ENCODE data around the gene CELSR2.
"Not testable (repeated sequence)": the region's sequence is repeated elsewhere in the genome, so short reads cannot be mapped to it uniquely, and the experiment has no call there.

The CELSR2 gene

DNA sequence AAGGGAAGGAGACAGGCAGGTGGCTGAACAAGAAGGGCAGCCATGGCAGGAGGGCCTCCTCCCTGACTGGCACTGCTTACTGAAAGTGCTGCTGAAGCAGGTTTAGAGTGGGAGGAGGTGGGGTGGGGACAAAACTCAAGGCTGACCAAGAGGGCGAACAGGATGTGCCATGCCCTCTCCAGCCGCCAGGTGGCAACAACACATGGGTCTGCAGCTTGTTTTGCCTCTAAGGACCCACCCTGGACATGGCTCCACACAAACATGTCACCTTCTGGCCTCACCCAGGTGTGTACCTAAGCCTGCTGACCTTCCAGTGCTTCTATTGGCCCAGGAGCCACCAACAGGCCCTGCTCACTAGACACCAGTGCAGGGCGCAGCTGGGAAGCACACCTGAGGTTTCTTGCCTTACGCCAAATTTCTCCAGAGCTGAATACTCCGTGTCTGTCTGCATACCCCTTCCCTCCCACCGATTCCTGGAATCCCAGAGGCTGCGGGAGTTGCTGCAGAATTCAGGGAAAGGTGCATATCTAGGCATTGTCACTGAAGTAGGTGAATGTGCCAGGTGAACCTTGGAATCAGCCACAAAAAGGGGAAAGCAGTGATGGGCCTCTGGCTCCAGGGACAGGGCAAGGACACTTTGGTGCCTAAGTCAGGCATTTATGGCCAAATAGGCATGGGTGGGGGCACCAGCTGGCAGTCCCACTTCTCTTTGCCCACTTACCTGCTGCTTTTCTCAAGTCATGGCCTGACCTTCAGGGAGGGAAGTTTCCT lies 28.3 kb downstream of the CELSR2 start:
- DNase-seq (ENCODE audit: low read depth in 2 of 2) = peak; percentile 22 to 42

- DNase-seq (ENCODE audit: low read depth in 2 of 2) = no peak
These were observed 30.4 kb downstream of the CELSR2 start for GRCh38 chr1:109279615-109280278.

DNA sequence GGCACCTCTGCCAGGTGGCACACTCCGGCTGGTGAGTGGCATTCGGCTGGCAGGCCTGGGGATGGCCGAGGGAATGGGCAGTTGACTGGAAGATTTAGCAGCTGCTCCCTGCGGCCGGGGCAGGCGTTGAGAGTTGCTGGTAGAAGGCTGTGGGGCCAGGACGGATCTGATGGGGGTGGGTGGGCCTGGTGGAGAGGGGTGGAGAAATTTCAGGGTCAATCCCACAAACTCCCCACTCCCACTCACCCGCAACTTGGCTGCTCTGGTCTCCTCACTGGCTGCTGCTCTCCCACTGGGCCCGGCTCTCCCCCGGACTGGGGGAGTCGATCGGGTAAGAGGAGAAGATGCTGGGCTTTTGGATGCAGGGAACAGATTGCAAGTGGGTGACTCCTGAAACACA lies 31.5 kb downstream of the CELSR2 start:
- no peak for DNase-seq (ENCODE audit: low read depth in 2 of 2)

DNA sequence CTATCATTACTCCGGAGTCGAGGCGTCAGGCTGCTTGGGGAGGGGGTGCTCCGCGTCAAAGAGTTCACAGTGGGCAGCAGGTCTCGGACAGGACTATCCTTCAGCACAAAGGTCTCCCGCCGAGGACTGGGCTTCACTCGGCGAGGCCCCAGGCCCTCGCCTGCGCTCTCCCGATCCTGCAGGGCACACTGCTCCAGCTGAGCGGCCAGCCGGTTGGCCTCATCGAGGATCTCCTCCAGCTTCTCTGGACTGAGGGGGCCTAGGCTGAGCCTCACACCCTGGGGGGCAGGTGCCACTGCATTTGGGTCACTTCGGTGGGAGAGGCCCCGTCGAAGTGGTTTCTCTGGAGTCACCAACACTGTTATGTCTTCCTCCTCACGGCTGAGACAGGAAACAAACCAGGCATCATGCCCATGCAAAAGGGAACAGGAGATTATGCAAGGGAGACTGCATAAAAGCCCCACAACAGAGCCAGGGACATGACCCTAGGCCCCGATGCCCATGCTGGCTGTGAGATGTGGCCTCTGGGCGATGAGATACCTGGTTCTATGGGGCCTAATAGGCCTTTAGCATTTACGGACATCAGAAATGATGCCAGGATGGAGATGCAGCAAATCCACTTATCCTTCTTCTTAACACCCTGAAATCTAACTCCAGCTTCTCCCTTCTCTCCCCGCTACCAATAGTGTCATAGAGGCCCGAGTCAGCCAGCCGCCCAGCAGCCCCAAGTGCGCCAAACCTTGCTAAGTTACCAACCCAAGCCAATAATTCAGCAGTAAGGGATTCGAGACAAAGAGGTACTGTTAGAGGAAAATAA lies 32.5 kb downstream of the CELSR2 start:
- DNase-seq (ENCODE audit: low read depth in 2 of 2) = no peak

DNA sequence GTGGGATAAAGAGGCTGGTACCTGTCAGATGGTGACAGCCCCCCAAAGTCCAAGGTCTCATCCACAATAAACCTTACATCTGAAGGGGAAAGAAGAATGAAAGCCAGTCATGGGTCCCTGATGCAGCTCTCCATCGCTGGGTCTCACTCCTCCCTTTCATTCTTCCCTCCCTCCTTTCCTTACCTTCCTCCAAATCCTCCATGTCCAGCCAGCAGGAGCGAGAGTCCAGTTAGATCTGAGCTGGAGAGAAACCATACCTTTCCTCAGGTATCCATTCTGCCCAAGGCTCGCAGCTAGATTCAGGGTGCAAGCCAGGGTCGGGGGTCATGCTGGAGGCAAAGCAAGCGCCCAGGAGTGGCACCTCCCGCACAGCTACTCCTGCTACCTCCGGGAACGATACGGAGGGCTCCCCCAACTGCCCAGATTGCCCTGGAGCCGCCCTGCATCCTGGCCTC lies 33.2 kb downstream of the CELSR2 start:
- no peak for DNase-seq (ENCODE audit: low read depth in 2 of 2)

GRCh38 chr1:109282952-109283747 lies 33.8 kb downstream of the CELSR2 start, which contains the start of gene PSRC1:
Gene PSRC1 (minus strand): TSS chr1:109283145.
- DNase-seq (ENCODE audit: low read depth in 2 of 2) = peak; percentile 73 to 79

DNA sequence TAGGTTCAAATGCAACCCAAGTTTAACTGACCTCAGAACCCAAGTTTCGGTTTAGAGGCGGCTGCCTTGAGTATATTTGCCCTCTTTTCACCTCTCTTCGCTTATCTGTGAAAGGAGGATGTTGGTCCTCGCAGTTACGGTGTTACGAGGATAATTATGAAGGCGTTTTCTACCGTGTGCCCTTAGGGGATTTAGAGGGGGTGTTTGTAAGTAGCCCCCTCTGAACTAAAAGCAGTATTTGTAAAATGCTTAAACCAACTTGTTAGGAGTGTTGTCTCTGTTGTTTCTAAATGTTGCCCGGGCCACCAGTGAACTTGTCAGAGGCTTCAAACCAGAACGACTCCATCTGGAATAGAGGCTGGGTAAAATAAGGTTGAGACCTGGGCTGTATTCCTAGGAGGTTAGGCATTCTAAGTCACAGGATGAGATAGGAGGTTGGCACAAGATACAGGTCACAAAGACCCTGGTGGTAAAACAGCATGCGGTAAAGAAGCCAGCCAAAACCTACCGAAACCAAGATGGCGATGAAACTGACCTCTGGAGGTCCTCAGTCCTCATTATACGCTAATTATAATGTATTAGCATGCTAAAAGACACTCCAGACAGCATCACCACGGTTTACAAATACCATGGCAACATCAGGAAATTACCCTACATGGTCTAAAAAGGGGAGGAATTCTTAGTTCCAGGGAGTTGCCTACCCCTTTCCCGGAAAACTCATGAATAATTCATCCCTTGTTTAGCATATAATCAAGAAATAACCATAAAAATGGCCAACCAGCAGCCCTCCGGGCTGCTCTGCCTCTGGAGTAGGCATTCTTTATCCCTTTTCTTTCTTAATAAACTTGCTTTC lies 34.6 kb downstream of the CELSR2 start:
- DNase-seq (ENCODE audit: low read depth in 2 of 2) = no peak

DNA sequence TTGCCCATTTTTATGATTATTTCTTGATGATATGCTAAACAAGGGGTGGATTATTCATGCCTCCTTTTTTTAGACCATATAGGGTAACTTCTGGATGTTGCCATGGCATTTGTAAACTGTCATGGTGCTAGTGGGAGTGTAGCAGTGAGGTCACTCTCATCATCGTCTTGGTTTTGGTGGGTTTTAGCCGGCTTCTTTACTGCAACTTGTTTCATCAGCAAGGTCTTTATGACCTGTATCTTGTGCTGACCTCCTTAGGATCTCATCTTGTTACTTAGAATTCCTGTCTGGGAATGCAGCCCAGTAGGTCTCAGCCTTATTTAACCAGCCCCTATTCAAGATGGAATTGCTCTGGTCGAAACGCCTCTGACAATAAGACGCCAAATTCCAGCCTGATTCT lies 37.4 kb downstream of the CELSR2 start:
- not testable (repeated sequence) for DNase-seq (ENCODE audit: low read depth in 2 of 2)

- DNase-seq (ENCODE audit: low read depth in 2 of 2) = no peak
These were observed 40.8 kb downstream of the CELSR2 start for GRCh38 chr1:109290137-109290536.

DNA sequence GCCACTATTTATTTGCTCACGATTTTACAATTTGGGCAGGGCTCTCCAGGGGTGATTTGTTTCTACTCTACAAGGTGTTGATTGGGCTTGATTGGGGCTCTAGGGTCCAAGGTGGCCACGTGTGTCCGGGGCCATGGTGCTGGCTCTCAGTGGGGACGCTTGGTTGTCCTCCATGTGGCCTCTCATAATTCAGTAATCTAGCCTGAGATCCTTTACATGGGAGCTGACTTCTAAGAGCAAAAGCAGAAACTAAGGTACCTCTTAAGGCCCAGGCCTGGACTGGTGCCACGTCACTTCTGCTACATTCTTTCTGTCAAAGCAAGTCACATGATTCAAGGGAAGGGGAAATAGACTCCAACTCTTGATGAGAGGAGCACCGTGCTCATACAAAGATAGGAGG lies 41.7 kb downstream of the CELSR2 start:
- no peak for DNase-seq (ENCODE audit: low read depth in 2 of 2)

GRCh38 chr1:109292364-109292763 lies 43.0 kb downstream of the CELSR2 start:
- no peak for DNase-seq (ENCODE audit: low read depth in 2 of 2)

DNA sequence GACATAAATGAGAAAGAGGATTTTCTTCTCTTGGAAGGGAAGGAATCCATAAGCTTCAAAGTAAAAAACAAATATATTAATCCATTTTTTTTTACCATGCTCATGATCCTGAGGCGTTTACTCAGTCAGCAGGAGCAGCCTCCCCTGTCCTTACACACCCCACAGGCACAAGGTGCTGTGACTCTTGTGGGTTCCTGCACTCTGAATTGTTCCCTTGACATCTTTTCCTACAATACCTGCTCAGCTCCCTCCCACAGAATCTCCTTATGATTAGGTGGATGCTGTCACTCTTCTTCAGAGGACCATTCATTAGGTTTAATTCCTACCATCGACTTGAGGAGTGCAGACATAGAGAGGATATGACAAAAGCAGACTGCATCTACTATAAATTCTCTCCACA lies 43.7 kb downstream of the CELSR2 start:
- no peak for DNase-seq (ENCODE audit: low read depth in 2 of 2)

GRCh38 chr1:109294481-109294880 lies 45.1 kb downstream of the CELSR2 start:
- DNase-seq (ENCODE audit: low read depth in 2 of 2) = no peak

- no peak for DNase-seq (ENCODE audit: low read depth in 2 of 2)
These were observed 46.5 kb downstream of the CELSR2 start for GRCh38 chr1:109295712-109296415.

GRCh38 chr1:109296782-109297181 lies 47.4 kb downstream of the CELSR2 start:
- no peak for DNase-seq (ENCODE audit: low read depth in 2 of 2)

DNA sequence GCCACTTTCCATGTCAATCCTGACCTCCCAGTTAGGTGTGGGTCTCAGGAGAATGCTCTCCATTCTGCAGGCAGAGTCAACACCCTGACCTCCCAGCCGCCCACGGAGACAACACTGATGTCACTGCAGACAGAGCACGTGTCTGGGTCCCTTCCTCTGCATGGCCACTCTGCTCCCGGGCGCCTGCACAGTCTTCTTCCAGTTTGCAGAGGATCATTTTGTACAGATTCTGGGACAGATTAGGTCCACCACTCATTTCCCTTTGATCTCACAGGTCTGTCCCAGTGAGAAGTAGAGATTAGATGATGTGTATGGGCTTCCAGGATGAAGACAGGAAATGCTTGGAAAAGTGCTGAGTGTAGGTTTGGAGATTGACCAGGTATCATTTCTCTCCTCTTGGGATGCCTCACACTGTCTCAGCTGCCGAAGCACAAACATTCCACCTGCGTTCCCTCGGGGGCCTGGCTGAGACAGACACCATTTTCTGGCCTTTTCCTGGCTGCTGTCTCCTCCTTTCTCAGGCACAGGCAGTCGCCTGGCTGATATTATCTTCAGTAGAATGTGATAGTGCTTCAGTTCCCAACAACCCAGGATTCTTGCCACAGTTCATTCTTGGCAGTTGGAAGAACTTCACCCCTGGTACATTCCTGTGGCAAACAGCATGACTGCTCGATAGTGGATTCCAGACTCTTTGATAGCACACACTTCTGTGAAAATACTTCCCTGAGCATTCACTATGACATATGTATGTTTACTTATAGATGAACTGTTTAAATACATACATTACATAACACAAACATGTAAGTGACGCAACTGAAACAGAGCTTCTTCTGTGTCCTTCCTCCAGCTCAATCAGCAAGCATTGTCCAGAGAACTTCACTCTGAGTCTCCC lies 49.6 kb downstream of the CELSR2 start:
- no peak for DNase-seq (ENCODE audit: low read depth in 2 of 2)

GRCh38 chr1:109299558-109300343 lies 50.4 kb downstream of the CELSR2 start:
- DNase-seq (ENCODE audit: low read depth in 2 of 2) = no peak

DNA sequence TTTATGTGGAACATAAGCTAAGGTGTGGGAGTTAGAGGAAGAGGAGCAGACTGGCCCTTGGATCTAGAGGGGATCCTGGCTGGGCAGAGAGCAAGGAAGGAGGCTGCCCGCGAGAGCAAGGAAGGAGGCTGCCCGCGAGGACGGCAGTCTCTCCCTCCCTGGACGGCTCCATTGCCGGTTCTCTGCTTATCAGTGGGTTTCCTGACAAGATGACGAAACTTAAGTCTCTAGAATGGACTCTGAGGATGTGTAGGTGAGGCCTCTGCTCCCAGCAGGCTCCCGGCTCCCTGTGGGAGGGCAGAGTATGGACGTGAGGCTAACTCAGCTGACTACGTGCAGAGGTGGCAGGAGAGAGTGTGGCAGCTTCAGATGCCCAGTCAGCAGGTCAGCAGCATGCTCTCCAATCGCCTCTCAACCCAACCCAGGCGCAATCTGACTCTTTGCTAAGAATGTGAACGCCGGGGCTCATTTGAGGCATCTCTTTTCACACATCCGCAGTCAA lies 51.4 kb downstream of the CELSR2 start:
- no peak for DNase-seq (ENCODE audit: low read depth in 2 of 2)

All from stimulated activated CD8-positive, alpha-beta memory T cell treated with anti-CD3 and anti-CD28 coated beads, Interleukin-7, amount 100 ng/mL, for 1 hour (primary cell).